T-helper 17 cell (primary cell): Measurements from ENCODE around the gene ADAMTS13. TPM values are rescaled to one million over a fixed set of nuclear protein-coding genes. Genes with fewer than 3 reads are reported as not detected.

Experiments
- ATAC-seq: fragments of 150-1000 bp; cut with Tn5 transposase; 2 replicates; pipeline ENCODE4 v1.10.0; 2021; ENCODE audit warnings: mild to moderate bottlenecking, moderate library complexity
- DNase-seq, 3 donors: peaks; one replicate each; pipeline versions ENCODE4 v3.0.0 to v3.0.0-alpha.2; 2020 to 2021
- H3K9me3 ChIP-seq: one replicate; pipeline ENCODE4 v1.7.0; 2013; ENCODE audit warnings: low read length, mild to moderate bottlenecking; ENCODE audit not compliant: control insufficient read depth, poor library complexity, severe bottlenecking
- H3K27ac Mint-ChIP-seq: one replicate; pipeline ENCODE4 v1.8.0; 2022; ENCODE audit warnings: mild to moderate bottlenecking, moderate library complexity, mixed read lengths
- H3K27me3 Mint-ChIP-seq: one replicate; pipeline ENCODE4 v1.8.0; 2022; ENCODE audit warnings: mixed read lengths
- H3K36me3 Mint-ChIP-seq: one replicate; pipeline ENCODE4 v1.8.0; 2022; ENCODE audit warnings: low read depth, mixed read lengths
- H3K4me1 Mint-ChIP-seq: one replicate; pipeline ENCODE4 v1.8.0; 2022; ENCODE audit warnings: mild to moderate bottlenecking, mixed read lengths
- H3K4me3 Mint-ChIP-seq: one replicate; pipeline ENCODE4 v1.8.0; 2022; ENCODE audit warnings: mild to moderate bottlenecking, moderate library complexity, mixed read lengths
- total RNA-seq, 4 donors: library from RNA in 2 of 4; stranded (reverse) in 2 of 4; gene quantifications; one replicate each; pipeline ENCODE4 v1.2.3 and lab custom pipeline; 2022 to 2026

Gene ADAMTS13
- total RNA-seq, 2 donors from 2014 or later, result 1.1 to 1.9 TPM

DNA sequence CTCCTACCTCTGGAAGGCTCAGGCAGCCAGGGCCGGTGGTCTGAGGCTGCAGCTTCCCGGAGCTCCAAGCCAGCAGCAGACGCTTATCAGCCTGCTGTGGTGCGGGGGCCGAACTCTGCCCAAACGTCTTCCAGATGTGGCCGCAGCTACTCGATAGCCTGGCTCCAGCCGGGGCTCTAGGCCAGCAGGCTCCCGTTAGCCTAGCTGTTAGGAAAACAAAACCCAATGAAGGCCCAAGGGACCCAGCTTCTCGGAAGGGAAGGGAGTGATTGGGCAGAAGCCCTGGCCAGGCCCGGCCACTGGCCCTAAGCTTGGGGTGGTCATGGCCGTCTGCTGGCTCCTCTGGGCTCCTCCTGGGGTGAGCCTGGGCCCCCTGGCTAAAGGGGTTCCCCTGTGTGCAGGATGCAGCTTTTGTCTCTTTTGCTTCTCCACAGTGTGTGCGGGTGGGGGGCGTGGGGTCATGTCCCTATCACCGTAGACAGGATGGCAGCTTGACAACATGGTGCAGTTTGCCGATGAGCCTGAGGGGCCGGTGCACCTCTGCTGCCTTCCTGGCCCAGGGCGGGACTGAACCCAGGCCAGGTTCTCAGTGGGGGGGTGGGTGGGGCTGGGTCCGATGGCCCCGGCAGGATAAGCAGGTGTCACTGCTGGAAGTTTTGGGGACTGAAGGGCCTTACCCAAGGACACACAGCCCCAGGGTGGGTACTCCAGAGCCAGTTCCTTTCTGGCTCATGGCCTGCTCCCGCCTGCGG, 83.9 kb downstream of the ADAMTS13 start:
- DNase-seq (no peak), ATAC-seq (no peak)
- H3K9me3 ChIP-seq, result peaks cover 3% of the 10 kb centered on the region
- Mint-ChIP-seq H3K27ac (no peak overlapping the region), H3K36me3 (no peaks in the 10 kb centered on the region), H3K4me1 (peaks cover 6% of the 10 kb centered on the region), H3K4me3 (no peak overlapping the region), H3K27me3 (peaks cover 12% of the 10 kb centered on the region)

DNA sequence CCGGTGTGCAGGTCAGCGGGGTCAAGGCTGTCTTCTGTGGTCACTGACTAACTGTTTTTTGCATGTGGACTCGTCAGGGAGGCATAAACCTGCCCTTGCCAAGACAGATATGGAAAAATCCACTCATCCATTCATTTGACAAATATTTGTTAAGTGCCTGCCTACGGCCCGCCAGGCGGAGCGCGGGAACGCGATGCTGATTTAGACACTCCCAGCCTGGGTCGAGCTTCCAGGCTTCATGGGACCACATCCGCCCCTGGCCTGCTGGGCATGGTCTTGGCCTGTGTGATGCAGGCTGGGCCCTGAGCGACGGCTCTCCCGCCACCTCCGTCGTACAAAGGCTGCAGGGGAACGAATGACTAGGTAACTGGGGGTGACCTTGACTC, 84.5 kb downstream of the ADAMTS13 start:
- H3K36me3 Mint-ChIP-seq, result no peaks in the 10 kb centered on the region

DNA sequence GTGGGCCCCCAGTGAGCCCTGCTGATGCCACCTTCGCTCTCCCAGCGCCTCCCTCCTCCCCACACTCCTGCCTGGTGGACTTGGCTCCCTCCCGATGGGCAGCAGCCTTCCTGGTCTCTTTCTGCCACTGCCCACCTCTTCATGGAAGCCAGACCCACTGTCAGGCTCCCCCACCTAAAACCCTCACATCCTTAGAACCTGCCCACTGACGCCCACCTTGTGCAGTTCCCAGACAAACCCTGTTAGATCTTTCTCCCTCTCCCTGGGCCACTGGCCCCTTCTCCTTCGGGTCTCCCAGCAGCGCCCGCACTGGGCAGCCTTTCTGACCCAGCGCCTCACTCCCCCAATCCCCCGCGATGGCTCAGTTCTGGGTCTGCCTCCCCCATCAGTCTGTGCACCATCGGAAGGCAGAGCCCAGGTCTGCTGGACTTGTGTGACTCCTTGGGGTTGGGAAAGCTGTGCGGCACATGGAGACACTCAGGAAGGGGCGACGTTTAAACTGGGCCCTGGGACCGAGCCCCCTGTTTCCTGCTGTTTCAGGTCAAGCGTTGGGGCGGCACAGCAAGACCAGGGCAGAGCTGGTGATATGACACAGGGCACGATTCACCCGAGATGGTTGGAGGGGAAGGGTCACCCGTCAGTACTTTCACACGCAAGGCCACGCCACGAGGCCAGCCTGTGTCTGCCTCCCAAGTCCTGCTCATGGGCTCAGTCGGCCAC, 85.2 kb downstream of the ADAMTS13 start:
- DNase-seq (no peak), ATAC-seq (no peak)
- H3K4me1 Mint-ChIP-seq, result peaks cover 6% of the 10 kb centered on the region
- no peak overlapping the region for H3K27ac Mint-ChIP-seq
- no peak overlapping the region for H3K4me3 Mint-ChIP-seq
- H3K36me3 Mint-ChIP-seq, result no peaks in the 10 kb centered on the region
- H3K9me3 ChIP-seq, result no peaks in the 10 kb centered on the region
- H3K27me3 Mint-ChIP-seq, result peaks cover 12% of the 10 kb centered on the region

More for the DNA sequence above, 84.5 kb downstream of the ADAMTS13 start:
- no peak overlapping the region for H3K4me3 Mint-ChIP-seq
- peaks cover 6% of the 10 kb centered on the region for H3K4me1 Mint-ChIP-seq
- H3K9me3 ChIP-seq, result peaks cover 3% of the 10 kb centered on the region
- ATAC-seq (no peak), DNase-seq (no peak)
- H3K27ac Mint-ChIP-seq, result no peak overlapping the region
- H3K27me3 Mint-ChIP-seq, result peaks cover 12% of the 10 kb centered on the region

DNA sequence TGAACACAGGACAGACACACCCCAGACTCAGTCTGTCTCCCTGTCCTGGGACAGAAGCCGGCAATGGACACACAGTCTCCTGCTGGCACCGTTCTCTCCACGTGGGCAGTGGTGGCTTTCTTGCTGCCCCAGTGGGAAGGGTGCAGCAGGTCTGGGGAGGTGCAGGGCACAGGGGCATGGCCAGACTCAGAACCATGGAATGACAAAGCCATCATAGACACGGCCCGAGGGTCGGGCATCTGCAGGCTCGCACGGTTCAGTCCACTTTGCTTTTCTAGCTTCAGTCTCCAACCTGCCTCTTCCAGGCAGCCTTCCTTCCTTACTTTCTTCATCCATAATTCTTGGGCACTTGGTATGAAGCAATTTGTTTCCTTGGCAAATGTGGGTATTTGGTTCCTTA, 85.9 kb downstream of the ADAMTS13 start:
- ATAC-seq, result no peak
- H3K4me3 Mint-ChIP-seq, result no peak overlapping the region
- peaks cover 6% of the 10 kb centered on the region for H3K4me1 Mint-ChIP-seq
- no peaks in the 10 kb centered on the region for H3K9me3 ChIP-seq
- no peak overlapping the region for H3K27ac Mint-ChIP-seq
- H3K36me3 Mint-ChIP-seq, result no peaks in the 10 kb centered on the region
- peaks cover 12% of the 10 kb centered on the region for H3K27me3 Mint-ChIP-seq
- no peak for DNase-seq

Other genes starting within 250 kb of the ADAMTS13 start
- not detected for gene OBP2B, start 213.1 kb upstream of the ADAMTS13 start, total RNA-seq
- gene ABO, start 147.2 kb upstream of the ADAMTS13 start, total RNA-seq, result 1 to 10 TPM; 2.1 to 3.8 TPM
- gene SURF6, start 86.2 kb upstream of the ADAMTS13 start, total RNA-seq, result 10 to 100 TPM; 13.6 to 14.0 TPM
- gene MED22, start 74.2 kb upstream of the ADAMTS13 start, total RNA-seq, result 10 to 100 TPM; 23.4 to 23.6 TPM
- 1,000 to 10,000 TPM; 2,417 to 2,552 TPM for gene RPL7A, start 74.1 kb upstream of the ADAMTS13 start, total RNA-seq
- gene SURF1, start 65.9 kb upstream of the ADAMTS13 start, total RNA-seq, result 10 to 100 TPM; 34.9 to 46.9 TPM
- gene SURF2, start 65.8 kb upstream of the ADAMTS13 start, total RNA-seq, result 10 to 100 TPM; 14.1 to 16.0 TPM
- gene SURF4, start 46.3 kb upstream of the ADAMTS13 start, total RNA-seq, result 100 to 1,000 TPM; 116 to 124 TPM
- gene STKLD1, start 46.0 kb upstream of the ADAMTS13 start, total RNA-seq, result under 1 TPM; 0.72 to 0.81 TPM
- 10 to 100 TPM; 17.0 to 23.4 TPM for gene REXO4, start 4.4 kb upstream of the ADAMTS13 start, total RNA-seq
- 1 to 10 TPM; 1.4 to 3.8 TPM for gene CACFD1, start 37.6 kb downstream of the ADAMTS13 start, total RNA-seq
- 1 to 10 TPM; 1.5 to 3.4 TPM for gene SLC2A6, start 56.7 kb downstream of the ADAMTS13 start, total RNA-seq
- not detected for gene MYMK, start 102.6 kb downstream of the ADAMTS13 start, total RNA-seq
- gene ADAMTSL2, start 112.3 kb downstream of the ADAMTS13 start, total RNA-seq, result not detected
- not detected for gene FAM163B, start 187.0 kb downstream of the ADAMTS13 start, total RNA-seq
- under 1 TPM in 1 of 2 donors, not detected in 1; 0.18 TPM for gene DBH, start 214.0 kb downstream of the ADAMTS13 start, total RNA-seq